NCI-H1092 (cell line): ENCODE measurements around the gene MLLT6.

Experiments used
- DNase-seq: peaks from one replicate; lab custom pipeline; 2025; lab: John Stamatoyannopoulos, UW

The MLLT6 gene

DNA sequence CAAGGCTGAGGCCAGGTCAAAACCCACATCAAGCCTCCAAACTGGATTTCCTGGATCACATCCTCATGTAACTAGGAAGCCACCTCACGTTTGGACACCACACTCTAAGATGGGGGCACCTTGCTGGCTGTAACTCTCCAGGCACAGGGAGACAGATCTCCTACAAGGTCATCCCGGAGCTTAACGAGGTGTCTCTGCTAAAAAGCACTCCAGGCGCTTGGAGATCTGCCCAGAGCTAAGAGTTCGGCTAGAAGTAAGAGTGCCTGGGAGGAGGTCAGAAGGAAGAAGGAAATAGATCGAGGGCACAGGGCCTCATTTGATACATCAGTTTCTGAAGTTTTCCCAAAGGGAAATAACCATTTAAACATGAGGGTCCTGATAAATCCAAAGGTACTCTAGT, 63.3 kb downstream of the MLLT6 start:
- no peak for DNase-seq

DNA sequence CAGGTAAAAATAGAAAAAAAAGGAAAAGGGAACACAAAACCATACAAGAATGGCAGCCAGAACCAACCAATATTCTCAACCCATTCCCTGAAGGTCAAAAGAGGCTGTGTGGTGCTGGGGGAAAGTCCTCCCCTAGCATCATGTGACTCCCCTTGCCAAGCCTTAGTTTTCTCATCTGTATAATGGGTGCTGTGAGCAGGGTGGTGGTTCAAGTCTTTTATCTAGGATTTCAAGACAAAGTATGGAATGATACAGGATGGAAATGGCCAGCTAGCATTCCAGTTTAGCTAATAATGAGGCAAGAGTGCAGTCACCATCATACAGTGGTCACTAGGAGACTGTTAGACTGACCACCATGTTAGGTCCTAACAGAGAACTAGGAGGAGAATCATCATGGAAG, 68.2 kb downstream of the MLLT6 start:
- no peak for DNase-seq

DNA sequence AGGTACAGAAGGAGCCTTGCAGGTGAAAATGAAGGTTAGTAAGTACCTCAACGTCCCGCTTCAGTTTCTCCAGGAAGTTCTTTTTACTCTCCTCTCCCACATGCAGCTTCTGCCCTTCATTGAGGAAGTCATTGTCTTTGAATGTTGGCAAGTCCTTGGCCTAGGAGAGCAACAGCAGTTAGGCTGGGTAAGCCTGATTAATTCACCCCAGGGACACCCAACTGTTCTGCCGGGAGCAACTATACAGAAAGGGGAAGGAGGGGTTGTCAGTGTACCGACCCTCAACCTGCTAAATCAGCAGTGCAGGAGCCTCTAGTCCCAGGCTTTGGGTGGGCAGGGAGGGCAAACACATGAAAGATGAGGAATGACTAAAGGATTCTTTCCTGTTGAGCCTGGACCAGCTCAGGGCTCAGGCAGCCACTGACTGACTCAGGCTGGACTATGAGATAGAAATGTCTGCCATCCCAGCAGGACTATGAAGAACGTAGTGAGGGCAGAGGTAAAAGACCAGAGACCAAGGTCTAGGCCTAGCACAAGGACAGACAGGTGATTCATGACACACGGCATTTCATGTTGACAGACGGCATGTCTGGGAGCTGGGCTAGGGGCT, 72.7 kb downstream of the MLLT6 start:
- DNase-seq: no peak
